GM18867 (cell line): ENCODE results near the gene C1orf35.

Source experiments
- ATAC-seq: cut with Tn5 transposase; IDR thresholded peaks from one replicate; pipeline ENCODE4 v1.9.1; 2021; ENCODE audit warnings: mild to moderate bottlenecking, moderate library complexity; ENCODE audit not compliant: unreplicated experiment

The C1orf35 gene

GRCh38 chr1:228082214-228082917 lies 20.8 kb downstream of the C1orf35 start, which contains the start of gene ARF1:
ARF1 (plus strand) TSS chr1:228082708; CDS start chr1:228097115, 14,407 bp downstream.
- ATAC-seq = peak; percentile 75

GRCh38 chr1:228081578-228082213 lies 21.4 kb downstream of the C1orf35 start:
- ATAC-seq = peak; percentile 8

GRCh38 chr1:228081144-228081543 lies 22.0 kb downstream of the C1orf35 start:
- ATAC-seq = no peak

- no peak for ATAC-seq
These were observed 23.4 kb downstream of the C1orf35 start for GRCh38 chr1:228079601-228080263.

GRCh38 chr1:228079013-228079412 lies 24.1 kb downstream of the C1orf35 start:
- ATAC-seq = no peak

GRCh38 chr1:228077565-228078330 lies 25.4 kb downstream of the C1orf35 start:
- no peak for ATAC-seq

GRCh38 chr1:228076796-228077430 lies 26.2 kb downstream of the C1orf35 start:
- no peak for ATAC-seq

GRCh38 chr1:228075801-228076271 lies 27.3 kb downstream of the C1orf35 start:
- no peak for ATAC-seq

- no peak for ATAC-seq
These were observed 28.0 kb downstream of the C1orf35 start for GRCh38 chr1:228074954-228075730.

GRCh38 chr1:228073857-228074545 lies 29.1 kb downstream of the C1orf35 start:
- ATAC-seq = no peak

- no peak for ATAC-seq
These were observed 29.9 kb downstream of the C1orf35 start for GRCh38 chr1:228073061-228073856.

- no peak for ATAC-seq
These were observed 30.5 kb downstream of the C1orf35 start for GRCh38 chr1:228072658-228073043.

GRCh38 chr1:228071839-228072657 lies 31.1 kb downstream of the C1orf35 start:
- no peak for ATAC-seq

GRCh38 chr1:228070851-228071250 lies 32.3 kb downstream of the C1orf35 start:
- no peak for ATAC-seq

GRCh38 chr1:228070173-228070572 lies 33.0 kb downstream of the C1orf35 start:
- ATAC-seq = no peak

GRCh38 chr1:228068359-228068758 lies 34.8 kb downstream of the C1orf35 start:
- no peak for ATAC-seq

GRCh38 chr1:228066891-228067654 lies 36.1 kb downstream of the C1orf35 start:
- ATAC-seq = no peak
